ENCODE results near the gene NSUN4.

DNA sequence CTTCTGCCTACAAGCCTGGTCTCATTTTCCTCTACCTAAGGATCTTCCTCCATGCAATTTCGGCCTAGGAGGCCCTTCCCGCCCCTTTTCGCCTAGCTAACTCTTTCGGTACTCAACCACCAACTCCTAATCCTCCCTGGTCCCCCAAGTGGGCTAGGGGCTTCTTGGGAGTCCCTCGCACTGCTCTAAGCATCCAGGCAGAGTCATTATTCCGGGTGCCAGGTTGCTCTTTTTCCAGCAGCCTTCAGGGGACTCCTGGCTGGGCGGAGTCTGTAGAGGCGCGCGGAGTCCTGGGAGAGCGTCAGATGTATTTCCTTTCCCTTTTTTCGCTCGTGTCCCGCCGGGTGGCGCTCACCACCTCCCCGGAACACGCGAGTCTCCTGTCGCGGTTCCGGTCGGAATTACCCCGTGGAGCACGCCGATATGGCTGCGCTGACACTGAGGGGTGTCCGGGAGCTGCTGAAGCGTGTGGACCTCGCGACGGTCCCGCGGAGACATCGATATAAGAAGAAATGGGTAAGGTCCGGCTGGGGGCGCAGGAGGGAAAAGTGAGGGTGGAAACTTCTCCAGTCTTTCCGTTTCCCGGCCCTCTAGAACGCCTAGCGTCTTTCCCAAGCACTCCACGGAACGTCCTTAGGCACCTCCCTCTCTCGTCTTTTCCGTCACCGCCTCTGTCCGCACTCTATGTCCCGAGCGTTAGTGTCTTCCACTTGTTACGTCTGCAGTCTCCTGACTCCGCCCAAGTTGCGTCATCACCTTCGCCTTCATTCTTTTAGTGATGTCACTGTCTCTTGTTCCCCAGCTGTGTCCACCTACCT is at the start of gene NSUN4:
- TF ChIP-seq, protein P1, sequence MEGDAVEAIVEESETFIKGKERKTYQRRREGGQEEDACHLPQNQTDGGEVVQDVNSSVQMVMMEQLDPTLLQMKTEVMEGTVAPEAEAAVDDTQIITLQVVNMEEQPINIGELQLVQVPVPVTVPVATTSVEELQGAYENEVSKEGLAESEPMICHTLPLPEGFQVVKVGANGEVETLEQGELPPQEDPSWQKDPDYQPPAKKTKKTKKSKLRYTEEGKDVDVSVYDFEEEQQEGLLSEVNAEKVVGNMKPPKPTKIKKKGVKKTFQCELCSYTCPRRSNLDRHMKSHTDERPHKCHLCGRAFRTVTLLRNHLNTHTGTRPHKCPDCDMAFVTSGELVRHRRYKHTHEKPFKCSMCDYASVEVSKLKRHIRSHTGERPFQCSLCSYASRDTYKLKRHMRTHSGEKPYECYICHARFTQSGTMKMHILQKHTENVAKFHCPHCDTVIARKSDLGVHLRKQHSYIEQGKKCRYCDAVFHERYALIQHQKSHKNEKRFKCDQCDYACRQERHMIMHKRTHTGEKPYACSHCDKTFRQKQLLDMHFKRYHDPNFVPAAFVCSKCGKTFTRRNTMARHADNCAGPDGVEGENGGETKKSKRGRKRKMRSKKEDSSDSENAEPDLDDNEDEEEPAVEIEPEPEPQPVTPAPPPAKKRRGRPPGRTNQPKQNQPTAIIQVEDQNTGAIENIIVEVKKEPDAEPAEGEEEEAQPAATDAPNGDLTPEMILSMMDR (conservative IDR thresholded peaks at IDR 0.05 in 1 of 2, IDR thresholded peaks at IDR 0.05 in 1 of 2; ENCODE audit: low read depth in 1 of 2, low read length in 2 of 2): peak; percentile 61 to 78
- no peak for TF ChIP-seq EZH2 (IDR thresholded peaks at IDR 0.05; ENCODE audit: low read length, missing control alignments)
